PC-9 (cell line): ENCODE results near the gene HTR3A.

Experiments used
- EZH2 ChIP-seq: fragments of 200-600 bp; sonication (generic); IDR thresholded peaks from 2 replicates; pipeline ENCODE4 v1.8.0; 2017; ENCODE audit warnings: antibody characterized with exemption, low read depth
- TF ChIP-seq, protein P1 (sequence below): fragments of 200-600 bp; sonication (generic); conservative IDR thresholded peaks from 2 replicates; pipeline ENCODE4 v1.6.1; 2017; ENCODE audit warnings: mixed run types, antibody characterized with exemption, mild to moderate bottlenecking, moderate library complexity

DNA sequence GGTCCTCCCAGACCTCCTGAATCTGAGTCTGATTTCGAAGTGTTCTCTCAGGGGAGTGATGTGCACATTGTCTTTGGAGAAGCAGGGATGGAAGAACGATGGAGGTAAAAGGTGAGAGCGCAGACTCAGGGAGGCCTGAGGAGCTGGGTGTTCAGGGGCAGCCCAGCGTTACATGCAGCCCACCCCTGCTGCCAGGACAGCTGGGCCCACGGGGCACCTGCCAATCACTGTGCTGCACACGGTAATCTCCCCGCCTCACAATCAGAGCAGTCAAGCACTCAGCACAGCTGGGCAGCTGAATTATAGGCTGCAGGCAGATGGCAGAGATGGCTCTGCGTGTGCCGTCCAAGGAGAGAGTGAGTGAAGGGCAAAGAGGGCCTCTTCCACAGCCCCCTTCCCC lies 17.9 kb upstream of the HTR3A start:
- TF ChIP-seq EZH2: no peak
- TF ChIP-seq, protein P1, sequence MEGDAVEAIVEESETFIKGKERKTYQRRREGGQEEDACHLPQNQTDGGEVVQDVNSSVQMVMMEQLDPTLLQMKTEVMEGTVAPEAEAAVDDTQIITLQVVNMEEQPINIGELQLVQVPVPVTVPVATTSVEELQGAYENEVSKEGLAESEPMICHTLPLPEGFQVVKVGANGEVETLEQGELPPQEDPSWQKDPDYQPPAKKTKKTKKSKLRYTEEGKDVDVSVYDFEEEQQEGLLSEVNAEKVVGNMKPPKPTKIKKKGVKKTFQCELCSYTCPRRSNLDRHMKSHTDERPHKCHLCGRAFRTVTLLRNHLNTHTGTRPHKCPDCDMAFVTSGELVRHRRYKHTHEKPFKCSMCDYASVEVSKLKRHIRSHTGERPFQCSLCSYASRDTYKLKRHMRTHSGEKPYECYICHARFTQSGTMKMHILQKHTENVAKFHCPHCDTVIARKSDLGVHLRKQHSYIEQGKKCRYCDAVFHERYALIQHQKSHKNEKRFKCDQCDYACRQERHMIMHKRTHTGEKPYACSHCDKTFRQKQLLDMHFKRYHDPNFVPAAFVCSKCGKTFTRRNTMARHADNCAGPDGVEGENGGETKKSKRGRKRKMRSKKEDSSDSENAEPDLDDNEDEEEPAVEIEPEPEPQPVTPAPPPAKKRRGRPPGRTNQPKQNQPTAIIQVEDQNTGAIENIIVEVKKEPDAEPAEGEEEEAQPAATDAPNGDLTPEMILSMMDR: no peak
